GM12878 (cell line): ENCODE data around the gene CACNA2D2. TPM values are rescaled to one million over a fixed set of nuclear protein-coding genes. Genes with fewer than 3 reads are reported as not detected.

Experiments used
- BCLAF1 ChIP-seq: fragments of 450-650 bp; IDR thresholded peaks from 2 replicates; pipeline ENCODE4 v1.6.1; 2017; ENCODE audit warnings: antibody characterized with exemption, mild to moderate bottlenecking, moderate library complexity
- CEBPZ ChIP-seq: fragments of 150-350 bp; IDR thresholded peaks from 2 replicates; pipeline ENCODE4 v1.6.1; 2016; ENCODE audit warnings: low read depth, low read length
- ELK1 ChIP-seq: IDR thresholded peaks from 2 replicates; pipeline ENCODE4 v1.6.1; 2012; ENCODE audit warnings: low read depth, low read length, improper control_type of control experiment
- MTA3 ChIP-seq: IDR thresholded peaks from 2 replicates; pipeline ENCODE4 v1.6.1; 2012; ENCODE audit warnings: low read length, inconsistent platforms, borderline replicate concordance
- MYC ChIP-seq: IDR thresholded peaks from 2 replicates; pipeline ENCODE4 v1.6.1; 2011; ENCODE audit warnings: mild to moderate bottlenecking, low read length, moderate library complexity, inconsistent platforms; ENCODE audit not compliant: insufficient read depth, insufficient replicate concordance, insufficient read length, severe bottlenecking
- NFXL1 ChIP-seq: fragments of 450-650 bp; IDR thresholded peaks from 2 replicates; pipeline ENCODE4 v1.6.1; 2017; ENCODE audit warnings: antibody characterized with exemption, mild to moderate bottlenecking, borderline replicate concordance
- NKRF ChIP-seq: fragments of 450-650 bp; conservative IDR thresholded peaks from 2 replicates; pipeline ENCODE4 v1.6.1; 2017; ENCODE audit warnings: mild to moderate bottlenecking, moderate library complexity
- PML ChIP-seq: IDR thresholded peaks from 2 replicates; pipeline ENCODE4 v1.6.1; 2012; ENCODE audit warnings: low read length, inconsistent platforms
- SMC3 ChIP-seq: IDR thresholded peaks from 2 replicates; pipeline ENCODE4 v1.6.1; 2011; ENCODE audit warnings: low read length, improper control_type of control experiment, borderline replicate concordance
- ZZZ3 ChIP-seq: IDR thresholded peaks from 2 replicates; pipeline ENCODE4 v1.6.1; 2011; ENCODE audit warnings: low read depth; ENCODE audit not compliant: control insufficient read depth, insufficient read length
- polyA plus RNA-seq, 11 experiments: library from polyadenylated mRNA; depleted of rRNA in 4 of 11; unstranded in 6 of 11; stranded (reverse) in 5 of 11; fragments of >200 nt; fragmentation: Nextera tagmentation in 4 of 11; fragmentation: Illumina TruSeq in 1 of 11; extraction: Ambion mirVana in 4 of 11; extraction: Trizol in 1 of 11; gene quantifications; 1 replicate in 1 of 11; 2 replicates in 10 of 11; pipeline versions ENCODE4 v1.2.1 to v1.2.3, GENCODE V29; 2011 to 2016; ENCODE audit warnings: inconsistent platforms in 2 of 11, missing spikeins in 2 of 11, low read depth in 1 of 11
- total RNA-seq, 4 experiments: library from RNA; depleted of rRNA in 3 of 4; stranded (reverse); fragments of >200 nt in 3 of 4; fragmentation: Illumina TruSeq in 1 of 4; extraction: Trizol in 1 of 4; gene quantifications; 2 replicates each; pipeline versions ENCODE4 v1.2.1 to v1.2.3, GENCODE V29; 2013 to 2021

The CACNA2D2 gene
- total and polyA plus RNA-seq, 10 of the 15 experiments (the other 5 are each of a cell fraction or from before 2014, with no cell fraction given), result 0.03 to 0.07 TPM; not detected in 8

- TF ChIP-seq BCLAF1, result no peak
- no peak for TF ChIP-seq PML
- no peak for TF ChIP-seq CEBPZ
- TF ChIP-seq NKRF, result no peak
- no peak for TF ChIP-seq MYC
- TF ChIP-seq ELK1, result no peak
- no peak for TF ChIP-seq SMC3
- TF ChIP-seq MTA3, result no peak
- TF ChIP-seq NFXL1, result no peak
- no peak for TF ChIP-seq ZZZ3
- TF ChIP-seq, all 136 proteins: peak for 0
Observed at GRCh38 chr3:50317300-50317699, 186.1 kb downstream of the CACNA2D2 start (continued).
